PC-9 (cell line): ENCODE data around the gene TBCD. TPM values are rescaled to one million over a fixed set of nuclear protein-coding genes. Genes with fewer than 3 reads are reported as not detected.

Experiments
- BruUV-seq: library from RNA; stranded (reverse); fragments of 400-500 nt; replicated peaks from 2 replicates; lab custom pipeline; 2021; lab: Mats Ljungman, UMichigan
- CTCF ChIA-PET: fragments of 300-600 bp; sonication (Branson Sonifier 250); formaldehyde crosslinking; loops from one replicate; lab custom pipeline; 2022; ENCODE audit warnings: antibody characterized with exemption; lab: Charles Lee
- POLR2A ChIA-PET: fragments of 300-600 bp; sonication (Branson Sonifier 250); formaldehyde crosslinking; loops from one replicate; lab custom pipeline; 2022; ENCODE audit warnings: antibody characterized with exemption; ENCODE audit not compliant: unreplicated experiment; lab: Charles Lee
- DNase-seq, 2 experiments: peaks; one replicate each; pipeline versions ENCODE4 v3.0.0 to v3.0.0-alpha.2; 2015 to 2022; ENCODE audit warnings: mixed read lengths in 1 of 2
- H2AFZ ChIP-seq: fragments of 200-600 bp; sonication (generic); 2 replicates; pipeline ENCODE4 v1.8.1; 2017; ENCODE audit warnings: antibody characterized with exemption
- H3F3A ChIP-seq: fragments of 200-600 bp; sonication (generic); 2 replicates; pipeline ENCODE4 v1.8.1; 2017; ENCODE audit warnings: antibody characterized with exemption, mild to moderate bottlenecking, low read depth; ENCODE audit not compliant: insufficient read depth
- H3K27ac ChIP-seq: fragments of 200-600 bp; sonication (generic); 2 replicates; pipeline ENCODE4 v1.6.1; 2016; ENCODE audit warnings: mixed run types
- H3K27me3 ChIP-seq: fragments of 200-600 bp; sonication (generic); 2 replicates; pipeline ENCODE4 v1.6.1; 2016; ENCODE audit warnings: low read depth, mixed run types; ENCODE audit not compliant: insufficient read depth
- H3K36me3 ChIP-seq: fragments of 200-600 bp; sonication (generic); 2 replicates; pipeline ENCODE4 v1.6.1; 2016; ENCODE audit warnings: low read depth, mixed run types
- H3K4me1 ChIP-seq: fragments of 200-600 bp; sonication (generic); replicated peaks from 2 replicates; pipeline ENCODE4 v1.6.1; 2016; ENCODE audit warnings: mixed run types; ENCODE audit not compliant: insufficient read depth
- H3K4me2 ChIP-seq: fragments of 200-600 bp; sonication (generic); 2 replicates; pipeline ENCODE4 v1.6.1; 2017; ENCODE audit warnings: mixed run types
- H3K4me3 ChIP-seq: fragments of 200-600 bp; sonication (generic); 2 replicates; pipeline ENCODE4 v1.6.1; 2016; ENCODE audit warnings: mixed run types
- H3K79me2 ChIP-seq: fragments of 200-600 bp; sonication (generic); 2 replicates; pipeline ENCODE4 v1.6.1; 2017; ENCODE audit warnings: low read depth, mixed run types
- H3K9me2 ChIP-seq: fragments of 200-600 bp; sonication (generic); 2 replicates; pipeline ENCODE4 v1.8.1; 2017; ENCODE audit warnings: mild to moderate bottlenecking; ENCODE audit not compliant: insufficient read depth
- H3K9me3 ChIP-seq: fragments of 200-600 bp; sonication (generic); 2 replicates; pipeline ENCODE4 v1.8.1; 2016; ENCODE audit warnings: low read depth; ENCODE audit not compliant: insufficient read depth
- H4K20me1 ChIP-seq: fragments of 200-600 bp; sonication (generic); 2 replicates; pipeline ENCODE4 v1.8.1; 2017; ENCODE audit not compliant: insufficient read depth
- CTCF ChIP-seq: fragments of 200-600 bp; sonication (generic); conservative IDR thresholded peaks from 2 replicates; pipeline ENCODE4 v1.6.1; 2017; ENCODE audit warnings: mixed run types, antibody characterized with exemption, mild to moderate bottlenecking, moderate library complexity
- EZH2 ChIP-seq: fragments of 200-600 bp; sonication (generic); IDR thresholded peaks from 2 replicates; pipeline ENCODE4 v1.8.0; 2017; ENCODE audit warnings: antibody characterized with exemption, low read depth
- intact Hi-C: fragments of 100-400 bp; cut with micrococcal nuclease; formaldehyde crosslinking; loops from one replicate; pipeline ENCODE4 v1.10.0; 2022; ENCODE audit not compliant: unreplicated experiment
- total RNA-seq: library from RNA; stranded (reverse); gene quantifications from 2 replicates; pipeline ENCODE4 v1.2.3, GENCODE V29; 2021

Gene TBCD
- total RNA-seq, 1 experiment from 2014 or later: 115 TPM

- TF ChIP-seq CTCF: no peak
- TF ChIP-seq EZH2: no peak
- Histone ChIP-seq H4K20me1 (no peaks in the 10 kb centered on the region), H2AFZ (no peak overlapping the region), H3K27ac (no peak overlapping the region), H3K4me3 (no peak overlapping the region), H3K4me1 (no peaks in the 10 kb centered on the region), H3K79me2 (no peaks in the 10 kb centered on the region), H3K9me2 (no peaks in the 10 kb centered on the region), H3K27me3 (no peaks in the 10 kb centered on the region), H3F3A (no peaks in the 10 kb centered on the region), H3K36me3 (no peaks in the 10 kb centered on the region), H3K9me3 (no peaks in the 10 kb centered on the region), H3K4me2 (no peak overlapping the region)
- BruUV-seq: no TSS peak
- ChIA-PET CTCF (no interaction called here), POLR2A (no interaction called here)
- intact Hi-C loops: no loop called here
- DNase-seq: no peak
These were observed 28.6 kb upstream of the TBCD start for GRCh38 chr17:82723169-82723807.

GRCh38 chr17:82726427-82726826 lies 25.4 kb upstream of the TBCD start:
- TF ChIP-seq EZH2: no peak
- no peak for TF ChIP-seq CTCF
- DNase-seq: no peak
- Histone ChIP-seq H3K27ac (no peak overlapping the region), H4K20me1 (no peaks in the 10 kb centered on the region), H3K9me3 (no peaks in the 10 kb centered on the region), H3F3A (no peaks in the 10 kb centered on the region), H3K4me1 (no peaks in the 10 kb centered on the region), H3K4me3 (no peak overlapping the region), H3K79me2 (no peaks in the 10 kb centered on the region), H3K36me3 (no peaks in the 10 kb centered on the region), H3K9me2 (no peaks in the 10 kb centered on the region), H3K27me3 (no peaks in the 10 kb centered on the region), H3K4me2 (no peak overlapping the region), H2AFZ (no peak overlapping the region)
- intact Hi-C loops: no loop called here
- BruUV-seq: no TSS peak
- CTCF ChIA-PET: no interaction called here
- POLR2A ChIA-PET: no interaction called here

- Histone ChIP-seq H3F3A (no peaks in the 10 kb centered on the region), H2AFZ (no peak overlapping the region), H4K20me1 (no peaks in the 10 kb centered on the region), H3K9me3 (no peaks in the 10 kb centered on the region), H3K36me3 (no peaks in the 10 kb centered on the region), H3K79me2 (no peaks in the 10 kb centered on the region), H3K27me3 (no peaks in the 10 kb centered on the region), H3K4me2 (no peak overlapping the region), H3K4me1 (no peaks in the 10 kb centered on the region), H3K9me2 (no peaks in the 10 kb centered on the region), H3K27ac (no peak overlapping the region), H3K4me3 (no peak overlapping the region)
- intact Hi-C loops: no loop called here
- ChIA-PET POLR2A (no interaction called here), CTCF (no interaction called here)
- DNase-seq: no peak
- BruUV-seq: no TSS peak
- TF ChIP-seq CTCF: no peak
- TF ChIP-seq EZH2: no peak
These were observed 22.2 kb upstream of the TBCD start for GRCh38 chr17:82729479-82730260.
